K562 (cell line): Measurements from ENCODE around the gene PRDM16. TPM values are rescaled to one million over a fixed set of nuclear protein-coding genes. Genes with fewer than 3 reads are reported as not detected.

Experiments used
- ATAC-seq: fragments of 200-7000 bp; cut with Tn5 transposase; 3 replicates; pipeline ENCODE4 v1.9.1; 2020; ENCODE audit warnings: moderate library complexity
- BruUV-seq: library from RNA; stranded (reverse); fragments of 400-500 nt; replicated peaks from 2 replicates; lab custom pipeline; 2021; lab: Mats Ljungman, UMichigan
- CTCF ChIA-PET: fragments of 300-600 bp; formaldehyde crosslinking; extraction: SDS; loops from one replicate; lab custom pipeline; 2021; ENCODE audit warnings: low intra/inter-chr PET ratio; lab: Yijun Ruan, JAX
- POLR2A ChIA-PET: fragments of 300-600, 350-650 bp; sonication (Branson Sonifier 250); formaldehyde crosslinking; extraction: SDS; loops from one replicate; lab custom pipeline; 2021; ENCODE audit warnings: antibody characterized with exemption, inconsistent platforms; lab: Yijun Ruan, JAX
- DNase-seq, 4 experiments: peaks; one replicate each; pipeline versions ENCODE4 v3.0.0 to v3.0.0-alpha.2; 2011 to 2018; ENCODE audit warnings: low spot score in 3 of 4, mixed read lengths in 3 of 4; ENCODE audit errors: extremely low read depth in 1 of 4
- FAIRE-seq: peaks from 2 replicates; lab custom pipeline; 2011; peaks lifted over from hg19 to GRCh38; lab: Jason Lieb, UNC
- H2AFZ ChIP-seq: 2 replicates; pipeline ENCODE4 v1.6.0; 2011; ENCODE audit warnings: low read depth, low read length, control low read depth, inconsistent platforms
- H3K27ac ChIP-seq: fragments of 200-600 bp; 3 replicates; pipeline ENCODE4 v1.8.0; 2011; ENCODE audit warnings: low read depth, mild to moderate bottlenecking, control low read depth, inconsistent platforms, low read length, moderate library complexity, mixed read lengths; ENCODE audit errors: extremely low read depth
- H3K27me3 ChIP-seq, 2 experiments: fragments of 300-600 bp in 1 of 2; 2 replicates in 1 of 2; 3 replicates in 1 of 2; pipeline versions ENCODE4 v1.6.0 to v1.8.0; 2011; ENCODE audit warnings: inconsistent platforms in 2 of 2, low read length in 2 of 2, mild to moderate bottlenecking in 1 of 2, mixed read lengths in 1 of 2, moderate library complexity in 1 of 2; ENCODE audit not compliant: control insufficient read depth in 2 of 2, insufficient read depth in 2 of 2
- H3K36me3 ChIP-seq: fragments of 300-600 bp; 3 replicates; pipeline ENCODE4 v1.8.0; 2011; ENCODE audit warnings: mild to moderate bottlenecking, low read length, inconsistent platforms; ENCODE audit not compliant: control insufficient read depth, insufficient read depth
- H3K4me1 ChIP-seq, 2 experiments: fragments of 200-600 bp in 1 of 2; replicated peaks in 1 of 2; 2 replicates in 1 of 2; 3 replicates in 1 of 2; pipeline versions ENCODE4 v1.5.1 to v1.8.0; 2011; ENCODE audit warnings: inconsistent platforms in 2 of 2, low read length in 2 of 2, mild to moderate bottlenecking in 1 of 2, mixed read lengths in 1 of 2, moderate library complexity in 1 of 2; ENCODE audit not compliant: control insufficient read depth in 2 of 2, insufficient read depth in 2 of 2
- H3K4me2 ChIP-seq: 2 replicates; pipeline ENCODE4 v1.6.1; 2011; ENCODE audit warnings: low read length, control low read depth, inconsistent platforms, mixed read lengths; ENCODE audit not compliant: insufficient read depth
- H3K4me3 ChIP-seq: fragments of 200-600 bp; sonication (generic), shearing (Covaris generic); 2 replicates; pipeline ENCODE4 v1.5.1; 2016; ENCODE audit warnings: control low read depth, inconsistent platforms
- H3K79me2 ChIP-seq: fragments of 200-600 bp; 3 replicates; pipeline ENCODE4 v1.8.0; 2011; ENCODE audit warnings: low read length, inconsistent platforms; ENCODE audit not compliant: control insufficient read depth, insufficient read depth
- H3K9ac ChIP-seq, 2 experiments: 2 replicates each; pipeline versions ENCODE4 v1.6.0 to v1.6.1; 2011; ENCODE audit warnings: low read depth in 2 of 2, low read length in 2 of 2, control low read depth in 1 of 2, inconsistent platforms in 1 of 2, mild to moderate bottlenecking in 1 of 2, mixed read lengths in 1 of 2; ENCODE audit not compliant: insufficient read depth in 1 of 2
- H3K9me1 ChIP-seq: one replicate; pipeline ENCODE4 v1.6.0; 2011; ENCODE audit warnings: inconsistent platforms, mild to moderate bottlenecking, low read length, moderate library complexity; ENCODE audit not compliant: control insufficient read depth, insufficient read depth
- H3K9me3 ChIP-seq: replicated peaks from 2 replicates; pipeline ENCODE4 v1.5.1; 2011; ENCODE audit warnings: low read depth, low read length, inconsistent platforms; ENCODE audit not compliant: control insufficient read depth, insufficient read depth
- H4K20me1 ChIP-seq: replicated peaks from 2 replicates; pipeline ENCODE4 v1.6.1; 2011; ENCODE audit warnings: low read length, inconsistent platforms, mixed read lengths; ENCODE audit not compliant: control insufficient read depth, insufficient read depth
- CHD1 ChIP-seq: fragments of 200-600 bp; sonication (generic); IDR thresholded peaks from one replicate; pipeline ENCODE4 v1.6.1; 2012; ENCODE audit warnings: mild to moderate bottlenecking, moderate library complexity, low read length, inconsistent platforms
- ELF4 ChIP-seq: fragments of 450-650 bp; formaldehyde crosslinking; IDR thresholded peaks from 2 replicates; pipeline ENCODE4 v1.4.0; 2022; ENCODE audit warnings: missing genetic modification characterization
- KHSRP ChIP-seq: fragments of 450-650 bp; IDR thresholded peaks from 2 replicates; pipeline ENCODE4 v1.6.1; 2017
- NFE2L1 ChIP-seq: fragments of 450-650 bp; IDR thresholded peaks from 2 replicates; pipeline ENCODE4 v1.6.1; 2016; ENCODE audit warnings: missing genetic modification characterization, low read depth, mild to moderate bottlenecking, missing compliant biosample characterization, moderate library complexity, borderline replicate concordance
- PCBP1 ChIP-seq: fragments of 200-400 bp; formaldehyde crosslinking; IDR thresholded peaks from 2 replicates; pipeline ENCODE4 v1.6.1; 2018; ENCODE audit warnings: mild to moderate bottlenecking, low read depth, low read length; ENCODE audit not compliant: poor library complexity, severe bottlenecking
- SMAD1 ChIP-seq: fragments of 150-350 bp; IDR thresholded peaks from 2 replicates; pipeline ENCODE4 v1.6.1; 2014; ENCODE audit warnings: low read length, low read depth; ENCODE audit not compliant: partially characterized antibody
- SMAD2 ChIP-seq: fragments of 150-350 bp; IDR thresholded peaks from 2 replicates; pipeline ENCODE4 v1.6.1; 2014; ENCODE audit warnings: low read depth, mild to moderate bottlenecking, low read length
- SMARCB1 ChIP-seq: IDR thresholded peaks from 2 replicates; pipeline ENCODE4 v1.6.1; 2011; ENCODE audit warnings: improper control_type of control experiment, low read depth; ENCODE audit not compliant: insufficient read length
- SRF ChIP-seq, 2 experiments: fragments of 250-450, 450-650 bp in 1 of 2; sonication (Bioruptor Pico) in 1 of 2; sonication (generic) in 1 of 2; formaldehyde crosslinking; IDR thresholded peaks; 2 replicates each; pipeline versions ENCODE4 v1.5.0 to v1.5.1; 2020 to 2022; ENCODE audit warnings: mild to moderate bottlenecking in 1 of 2, missing genetic modification reagents in 1 of 2
- TARDBP ChIP-seq: fragments of 450-650 bp; IDR thresholded peaks from 2 replicates; pipeline ENCODE4 v1.6.1; 2016
- WGBS: fragments of 100-300 bp; shearing (Covaris generic); methylation state at CpG from one replicate; pipeline ENCODE4 v1.1.6; 2016; ENCODE audit warnings: low coverage, mixed read lengths; ENCODE audit not compliant: insufficient coverage; ENCODE audit errors: missing lambda C conversion rate; 5-methylcytosine and 5-hydroxymethylcytosine counted together
- in situ Hi-C: fragments of 300-500 bp; cut with MboI; formaldehyde crosslinking; loops from 4 replicates; pipeline ENCODE4 v1.15.0; 2018; ENCODE audit warnings: inconsistent platforms, mixed read lengths
- intact Hi-C: fragments of 100-400 bp; cut with micrococcal nuclease; formaldehyde crosslinking; loops from 2 replicates; pipeline ENCODE4 v1.14.2; 2022
- polyA plus RNA-seq, 8 experiments: library from polyadenylated mRNA; depleted of rRNA in 4 of 8; stranded (reverse) in 5 of 8; unstranded in 3 of 8; fragments of >200 nt; fragmentation: Nextera tagmentation in 2 of 8; fragmentation: Illumina TruSeq in 1 of 8; extraction: Ambion mirVana in 2 of 8; extraction: Trizol in 1 of 8; gene quantifications; 2 replicates each; pipeline versions ENCODE4 v1.2.1 to v1.2.3, GENCODE V29; 2011 to 2014; ENCODE audit warnings: inconsistent platforms in 1 of 8, missing spikeins in 1 of 8
- total RNA-seq, 7 experiments: library from RNA; depleted of rRNA in 6 of 7; stranded (reverse); fragments of >200 nt in 6 of 7; fragmentation: Illumina TruSeq in 2 of 7; extraction: Trizol in 2 of 7; gene quantifications; 2 replicates each; pipeline versions ENCODE4 v1.2.1 to v1.2.3, GENCODE V29; 2011 to 2021; ENCODE audit warnings: low replicate concordance in 1 of 7
- TF ChIP-seq, protein P1 (sequence below): fragments of 250-450 bp; sonication (Bioruptor Pico); IDR thresholded peaks from 2 replicates; pipeline ENCODE4 v1.5.0; 2022; ENCODE audit warnings: mild to moderate bottlenecking
- TF ChIP-seq, protein P2 (sequence below): sonication (generic); formaldehyde crosslinking; IDR thresholded peaks from 2 replicates; pipeline ENCODE4 v1.8.0; 2023; ENCODE audit warnings: missing genetic modification reagents, mild to moderate bottlenecking, borderline replicate concordance

PRDM16 gene
- total and polyA plus RNA-seq, 9 of the 15 experiments (the other 6 are each of a cell fraction or from before 2014, with no cell fraction given), result 0.10 to 0.27 TPM; not detected in 7

DNA sequence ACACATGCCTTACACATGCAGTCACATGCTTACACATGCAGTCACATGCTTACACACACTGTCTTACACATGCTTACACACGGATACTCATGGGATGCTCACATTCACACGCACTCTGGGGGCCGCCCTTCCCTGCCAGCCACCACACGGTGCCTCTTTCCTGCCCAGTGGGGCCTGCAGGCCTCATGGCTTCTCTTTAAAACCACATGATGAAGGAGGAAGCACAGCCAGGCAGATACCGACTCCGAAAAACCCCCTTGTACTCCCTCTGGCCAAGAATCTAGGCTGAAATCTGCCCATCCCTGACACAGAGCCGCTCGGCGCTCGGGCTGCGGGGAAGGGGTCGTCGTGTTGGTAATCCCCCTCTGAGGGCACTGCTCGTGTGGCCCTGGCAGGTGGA is 113.0 kb downstream of the PRDM16 start:
- Histone ChIP-seq H3K4me2 (no peak overlapping the region), H3K9me3 (peaks cover 13% of the 10 kb centered on the region), H3K4me3 (no peak overlapping the region), H3K9ac (no peak overlapping the region), H3K9me1 (no peaks in the 10 kb centered on the region), H3K4me1 (peaks cover 0 to 14% of the 10 kb centered on the region in 2 experiments; a peak in 1 of 5 replicates), H3K27me3 (peaks cover 15 to 37% of the 10 kb centered on the region in 2 experiments; a peak in 4 of 5 replicates), H3K79me2 (no peaks in the 10 kb centered on the region), H2AFZ (no peak overlapping the region), H4K20me1 (0 out of 2 replicates have a peak, but pooled peaks cover 4% of the 10 kb centered on the region), H3K36me3 (no peaks in the 10 kb centered on the region), H3K27ac (no peak overlapping the region)
- in situ Hi-C loops (no loop called here), intact Hi-C loops (no loop called here)
- DNase-seq (no peak), FAIRE-seq (no peak), ATAC-seq (no peak)
- 52% methylated on average over 13 of the region's 14 CpGs for WGBS
- ChIA-PET POLR2A (interaction anchor here (0.6 kb wide), 1 partner anchor 197 kb away, joined by 4 read pairs; no protein-coding TSS in a partner anchor), CTCF (no interaction called here)
- BruUV-seq, result no TSS peak
- TF ChIP-seq SRF (CRISPR knock-in tag; IDR thresholded peaks at IDR 0.05) (no peak), SMAD2 (no peak), TARDBP (no peak), SMARCB1 (no peak), CHD1 (no peak), ELF4 (CRISPR knock-in tag) (no peak), PCBP1 (no peak), SMAD1 (no peak), NFE2L1 (tag) (no peak), KHSRP (no peak)
- TF ChIP-seq, protein P1, sequence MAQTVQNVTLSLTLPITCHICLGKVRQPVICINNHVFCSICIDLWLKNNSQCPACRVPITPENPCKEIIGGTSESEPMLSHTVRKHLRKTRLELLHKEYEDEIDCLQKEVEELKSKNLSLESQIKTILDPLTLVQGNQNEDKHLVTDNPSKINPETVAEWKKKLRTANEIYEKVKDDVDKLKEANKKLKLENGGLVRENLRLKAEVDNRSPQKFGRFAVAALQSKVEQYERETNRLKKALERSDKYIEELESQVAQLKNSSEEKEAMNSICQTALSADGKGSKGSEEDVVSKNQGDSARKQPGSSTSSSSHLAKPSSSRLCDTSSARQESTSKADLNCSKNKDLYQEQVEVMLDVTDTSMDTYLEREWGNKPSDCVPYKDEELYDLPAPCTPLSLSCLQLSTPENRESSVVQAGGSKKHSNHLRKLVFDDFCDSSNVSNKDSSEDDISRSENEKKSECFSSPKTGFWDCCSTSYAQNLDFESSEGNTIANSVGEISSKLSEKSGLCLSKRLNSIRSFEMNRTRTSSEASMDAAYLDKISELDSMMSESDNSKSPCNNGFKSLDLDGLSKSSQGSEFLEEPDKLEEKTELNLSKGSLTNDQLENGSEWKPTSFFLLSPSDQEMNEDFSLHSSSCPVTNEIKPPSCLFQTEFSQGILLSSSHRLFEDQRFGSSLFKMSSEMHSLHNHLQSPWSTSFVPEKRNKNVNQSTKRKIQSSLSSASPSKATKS (CRISPR knock-in tag), result no peak
- TF ChIP-seq, protein P2, sequence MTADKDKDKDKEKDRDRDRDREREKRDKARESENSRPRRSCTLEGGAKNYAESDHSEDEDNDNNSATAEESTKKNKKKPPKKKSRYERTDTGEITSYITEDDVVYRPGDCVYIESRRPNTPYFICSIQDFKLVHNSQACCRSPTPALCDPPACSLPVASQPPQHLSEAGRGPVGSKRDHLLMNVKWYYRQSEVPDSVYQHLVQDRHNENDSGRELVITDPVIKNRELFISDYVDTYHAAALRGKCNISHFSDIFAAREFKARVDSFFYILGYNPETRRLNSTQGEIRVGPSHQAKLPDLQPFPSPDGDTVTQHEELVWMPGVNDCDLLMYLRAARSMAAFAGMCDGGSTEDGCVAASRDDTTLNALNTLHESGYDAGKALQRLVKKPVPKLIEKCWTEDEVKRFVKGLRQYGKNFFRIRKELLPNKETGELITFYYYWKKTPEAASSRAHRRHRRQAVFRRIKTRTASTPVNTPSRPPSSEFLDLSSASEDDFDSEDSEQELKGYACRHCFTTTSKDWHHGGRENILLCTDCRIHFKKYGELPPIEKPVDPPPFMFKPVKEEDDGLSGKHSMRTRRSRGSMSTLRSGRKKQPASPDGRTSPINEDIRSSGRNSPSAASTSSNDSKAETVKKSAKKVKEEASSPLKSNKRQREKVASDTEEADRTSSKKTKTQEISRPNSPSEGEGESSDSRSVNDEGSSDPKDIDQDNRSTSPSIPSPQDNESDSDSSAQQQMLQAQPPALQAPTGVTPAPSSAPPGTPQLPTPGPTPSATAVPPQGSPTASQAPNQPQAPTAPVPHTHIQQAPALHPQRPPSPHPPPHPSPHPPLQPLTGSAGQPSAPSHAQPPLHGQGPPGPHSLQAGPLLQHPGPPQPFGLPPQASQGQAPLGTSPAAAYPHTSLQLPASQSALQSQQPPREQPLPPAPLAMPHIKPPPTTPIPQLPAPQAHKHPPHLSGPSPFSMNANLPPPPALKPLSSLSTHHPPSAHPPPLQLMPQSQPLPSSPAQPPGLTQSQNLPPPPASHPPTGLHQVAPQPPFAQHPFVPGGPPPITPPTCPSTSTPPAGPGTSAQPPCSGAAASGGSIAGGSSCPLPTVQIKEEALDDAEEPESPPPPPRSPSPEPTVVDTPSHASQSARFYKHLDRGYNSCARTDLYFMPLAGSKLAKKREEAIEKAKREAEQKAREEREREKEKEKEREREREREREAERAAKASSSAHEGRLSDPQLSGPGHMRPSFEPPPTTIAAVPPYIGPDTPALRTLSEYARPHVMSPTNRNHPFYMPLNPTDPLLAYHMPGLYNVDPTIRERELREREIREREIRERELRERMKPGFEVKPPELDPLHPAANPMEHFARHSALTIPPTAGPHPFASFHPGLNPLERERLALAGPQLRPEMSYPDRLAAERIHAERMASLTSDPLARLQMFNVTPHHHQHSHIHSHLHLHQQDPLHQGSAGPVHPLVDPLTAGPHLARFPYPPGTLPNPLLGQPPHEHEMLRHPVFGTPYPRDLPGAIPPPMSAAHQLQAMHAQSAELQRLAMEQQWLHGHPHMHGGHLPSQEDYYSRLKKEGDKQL (CRISPR knock-in tag), result no peak
